GM12878 (cell line): ENCODE results near the gene ATP5PB. TPM values are rescaled to one million over a fixed set of nuclear protein-coding genes. Genes with fewer than 3 reads are reported as not detected.

Experiments used
- ATAC-seq: fragments of 200-7000 bp; cut with Tn5 transposase; 3 replicates; pipeline ENCODE4 v1.9.1; 2020; ENCODE audit warnings: mild to moderate bottlenecking, moderate library complexity
- BruUV-seq: library from RNA; stranded (reverse); fragments of 400-500 nt; replicated peaks from 2 replicates; lab custom pipeline; 2021; lab: Mats Ljungman, UMichigan
- CTCF ChIA-PET: fragments of 300-600 bp; sonication (Branson Sonifier 250); formaldehyde crosslinking; extraction: SDS; loops from one replicate; lab custom pipeline; 2021; ENCODE audit warnings: inconsistent platforms; lab: Yijun Ruan, JAX
- POLR2A ChIA-PET: fragments of 350-600 bp; formaldehyde crosslinking; extraction: SDS; loops from one replicate; lab custom pipeline; 2021; ENCODE audit warnings: inconsistent platforms; lab: Charles Lee
- RAD21 ChIA-PET: fragments of 300-600 bp; sonication (Branson Sonifier 250); formaldehyde crosslinking; loops from one replicate; lab custom pipeline; 2023; ENCODE audit warnings: antibody characterized with exemption; ENCODE audit not compliant: unreplicated experiment; lab: Charles Lee
- SMC1A ChIA-PET: fragments of 300-600 bp; sonication (Branson Sonifier 250); formaldehyde crosslinking; loops from one replicate; lab custom pipeline; 2023; ENCODE audit not compliant: unreplicated experiment, uncharacterized antibody; lab: Charles Lee
- DNase-seq: peaks from one replicate; pipeline ENCODE4 v3.0.0-alpha.2; 2011; ENCODE audit warnings: low read depth, low spot score
- FAIRE-seq: peaks from 3 replicates; lab custom pipeline; 2011; peaks lifted over from hg19 to GRCh38; lab: Jason Lieb, UNC
- H2AFZ ChIP-seq: 2 replicates; pipeline ENCODE4 v1.6.0; 2011; ENCODE audit warnings: low read depth, low read length, control low read depth; ENCODE audit not compliant: control insufficient read depth
- H3K27ac ChIP-seq: 2 replicates; pipeline ENCODE4 v1.5.1; 2011; ENCODE audit warnings: control low read depth; ENCODE audit not compliant: control insufficient read depth, insufficient read depth
- H3K27me3 ChIP-seq, 2 experiments: replicated peaks in 1 of 2; 2 replicates each; pipeline versions ENCODE4 v1.6.0 to v1.6.1; 2011; ENCODE audit warnings: low read length in 1 of 2; ENCODE audit not compliant: control insufficient read depth in 2 of 2, insufficient read depth in 2 of 2
- H3K36me3 ChIP-seq, 2 experiments: 2 replicates each; pipeline ENCODE4 v1.5.1; 2011; ENCODE audit warnings: low read length in 1 of 2; ENCODE audit not compliant: control insufficient read depth in 2 of 2, insufficient read depth in 2 of 2
- H3K4me1 ChIP-seq: 2 replicates; pipeline ENCODE4 v1.6.1; 2011; ENCODE audit warnings: mild to moderate bottlenecking, low read length, moderate library complexity, mixed read lengths; ENCODE audit not compliant: control insufficient read depth, insufficient read depth
- H3K4me2 ChIP-seq: 2 replicates; pipeline ENCODE4 v1.6.0; 2011; ENCODE audit warnings: control low read depth; ENCODE audit not compliant: control insufficient read depth, insufficient read depth
- H3K4me3 ChIP-seq: fragments of 200-600 bp; sonication (generic); 2 replicates; pipeline ENCODE4 v1.5.1; 2016
- H3K79me2 ChIP-seq: 2 replicates; pipeline ENCODE4 v1.6.0; 2011; ENCODE audit warnings: low read length; ENCODE audit not compliant: control insufficient read depth, insufficient read depth
- H3K9ac ChIP-seq: 2 replicates; pipeline ENCODE4 v1.8.0; 2011; ENCODE audit warnings: low read length, control low read depth, mixed read lengths; ENCODE audit not compliant: control insufficient read depth, insufficient read depth
- H3K9me3 ChIP-seq: replicated peaks from 3 replicates; pipeline ENCODE4 v1.5.1; 2011; ENCODE audit warnings: mild to moderate bottlenecking, low read length; ENCODE audit not compliant: control insufficient read depth, insufficient read depth
- H4K20me1 ChIP-seq: 2 replicates; pipeline ENCODE4 v1.6.0; 2011; ENCODE audit not compliant: control insufficient read depth, insufficient read depth
- CREB1 ChIP-seq: IDR thresholded peaks from 2 replicates; pipeline ENCODE4 v1.6.1; 2012; ENCODE audit warnings: low read depth, mild to moderate bottlenecking, inconsistent platforms
- DPF2 ChIP-seq: fragments of 450-650 bp; IDR thresholded peaks from 2 replicates; pipeline ENCODE4 v1.6.1; 2017; ENCODE audit warnings: mild to moderate bottlenecking
- HDGF ChIP-seq: fragments of 450-650 bp; IDR thresholded peaks from 2 replicates; pipeline ENCODE4 v1.6.1; 2016; ENCODE audit warnings: antibody characterized with exemption
- LARP7 ChIP-seq: fragments of 450-650 bp; IDR thresholded peaks from 2 replicates; pipeline ENCODE4 v1.6.1; 2017; ENCODE audit warnings: mild to moderate bottlenecking
- MYC ChIP-seq: IDR thresholded peaks from 2 replicates; pipeline ENCODE4 v1.6.1; 2011; ENCODE audit warnings: mild to moderate bottlenecking, low read length, moderate library complexity, inconsistent platforms; ENCODE audit not compliant: insufficient read depth, insufficient replicate concordance, insufficient read length, severe bottlenecking
- NBN ChIP-seq: fragments of 450-650 bp; IDR thresholded peaks from 2 replicates; pipeline ENCODE4 v1.6.1; 2016
- NFIC ChIP-seq: IDR thresholded peaks from 2 replicates; pipeline ENCODE4 v1.6.1; 2012; ENCODE audit warnings: low read depth, mild to moderate bottlenecking, inconsistent platforms, low read length, moderate library complexity
- NFYA ChIP-seq: IDR thresholded peaks from 2 replicates; pipeline ENCODE4 v1.6.1; 2011; ENCODE audit warnings: low read depth, mild to moderate bottlenecking, low read length, improper control_type of control experiment, borderline replicate concordance
- NR2C2 ChIP-seq: IDR thresholded peaks from 2 replicates; pipeline ENCODE4 v1.6.1; 2011; ENCODE audit warnings: borderline replicate concordance, low read depth; ENCODE audit not compliant: control insufficient read depth, insufficient read length
- PAX8 ChIP-seq: fragments of 450-650 bp; IDR thresholded peaks from 2 replicates; pipeline ENCODE4 v1.6.1; 2017; ENCODE audit warnings: mild to moderate bottlenecking, moderate library complexity
- SMAD1 ChIP-seq: fragments of 450-650 bp; IDR thresholded peaks from 2 replicates; pipeline ENCODE4 v1.6.1; 2018; ENCODE audit warnings: mild to moderate bottlenecking, low read depth; ENCODE audit not compliant: partially characterized antibody
- STAT1 ChIP-seq: fragments of 450-650 bp; conservative IDR thresholded peaks from 2 replicates; pipeline ENCODE4 v1.6.1; 2014; ENCODE audit warnings: antibody characterized with exemption, mild to moderate bottlenecking
- WGBS: methylation state at CpG from one replicate; pipeline ENCODE4 v1.1.6; 2016; ENCODE audit warnings: low lambda C conversion rate; ENCODE audit not compliant: insufficient replicate concordance, insufficient coverage; ENCODE audit errors: missing lambda C conversion rate; 5-methylcytosine and 5-hydroxymethylcytosine counted together
- in situ Hi-C: fragments of 300-500 bp; cut with MboI; formaldehyde crosslinking; loops from 9 replicates; pipeline ENCODE4 v1.14.3; 2018; ENCODE audit warnings: mixed read lengths
- intact Hi-C: fragments of 100-400 bp; cut with micrococcal nuclease; formaldehyde crosslinking; loops from one replicate; pipeline ENCODE4 v1.14.2; 2022; ENCODE audit not compliant: unreplicated experiment
- polyA plus RNA-seq, 11 experiments: library from polyadenylated mRNA; depleted of rRNA in 4 of 11; unstranded in 6 of 11; stranded (reverse) in 5 of 11; fragments of >200 nt; fragmentation: Nextera tagmentation in 4 of 11; fragmentation: Illumina TruSeq in 1 of 11; extraction: Ambion mirVana in 4 of 11; extraction: Trizol in 1 of 11; gene quantifications; 1 replicate in 1 of 11; 2 replicates in 10 of 11; pipeline versions ENCODE4 v1.2.1 to v1.2.3, GENCODE V29; 2011 to 2016; ENCODE audit warnings: inconsistent platforms in 2 of 11, missing spikeins in 2 of 11, low read depth in 1 of 11
- total RNA-seq, 4 experiments: library from RNA; depleted of rRNA in 3 of 4; stranded (reverse); fragments of >200 nt in 3 of 4; fragmentation: Illumina TruSeq in 1 of 4; extraction: Trizol in 1 of 4; gene quantifications; 2 replicates each; pipeline versions ENCODE4 v1.2.1 to v1.2.3, GENCODE V29; 2013 to 2021
- TF ChIP-seq, protein P1 (sequence below): IDR thresholded peaks from 2 replicates; pipeline ENCODE4 v1.6.1; 2012; ENCODE audit warnings: low read depth, low read length, improper control_type of control experiment
- TF ChIP-seq, protein P2 (sequence below): IDR thresholded peaks from 2 replicates; pipeline ENCODE4 v1.6.1; 2012; ENCODE audit warnings: improper control_type of control experiment, low read depth, low read length; ENCODE audit not compliant: insufficient replicate concordance
- TF ChIP-seq, protein P3 (sequence below): IDR thresholded peaks from 2 replicates; pipeline ENCODE4 v1.6.1; 2011; ENCODE audit warnings: low read depth, low read length, improper control_type of control experiment, borderline replicate concordance

The ATP5PB gene
- total and polyA plus RNA-seq, 10 of the 15 experiments (the other 5 are each of a cell fraction or from before 2014, with no cell fraction given): 380 to 1,760 (median 677) TPM

DNA sequence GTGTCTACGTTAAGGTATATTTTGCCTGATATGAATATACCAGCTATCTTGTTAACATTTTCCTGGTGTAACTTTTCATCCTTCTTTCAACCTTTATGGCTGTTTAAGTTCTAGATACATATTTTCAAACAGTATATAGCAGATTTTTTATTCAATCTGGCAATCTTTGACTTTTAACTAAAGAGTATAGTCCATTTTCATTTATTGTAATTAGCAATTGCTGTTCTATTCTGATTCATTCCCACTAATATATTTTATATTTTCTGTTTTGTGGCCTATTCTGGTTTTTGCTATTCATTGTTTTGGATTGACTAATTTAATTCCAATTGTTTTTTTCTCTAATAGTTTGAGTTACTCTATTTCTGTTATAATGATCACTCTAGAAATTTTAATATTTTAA is 17.2 kb downstream of the ATP5PB start:
- CTCF ChIA-PET: no interaction called here
- no peak overlapping the region for H2AFZ ChIP-seq
- no peak for TF ChIP-seq LARP7
- no peak for TF ChIP-seq NR2C2
- no peak for TF ChIP-seq NBN
- no peak for TF ChIP-seq CREB1
- TF ChIP-seq MYC: no peak
- TF ChIP-seq STAT1: no peak
- TF ChIP-seq PAX8: no peak
- TF ChIP-seq, protein P1, sequence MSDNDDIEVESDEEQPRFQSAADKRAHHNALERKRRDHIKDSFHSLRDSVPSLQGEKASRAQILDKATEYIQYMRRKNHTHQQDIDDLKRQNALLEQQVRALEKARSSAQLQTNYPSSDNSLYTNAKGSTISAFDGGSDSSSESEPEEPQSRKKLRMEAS: no peak
- no peak for TF ChIP-seq SMAD1
- TF ChIP-seq NFYA: no peak
- TF ChIP-seq, protein P2, sequence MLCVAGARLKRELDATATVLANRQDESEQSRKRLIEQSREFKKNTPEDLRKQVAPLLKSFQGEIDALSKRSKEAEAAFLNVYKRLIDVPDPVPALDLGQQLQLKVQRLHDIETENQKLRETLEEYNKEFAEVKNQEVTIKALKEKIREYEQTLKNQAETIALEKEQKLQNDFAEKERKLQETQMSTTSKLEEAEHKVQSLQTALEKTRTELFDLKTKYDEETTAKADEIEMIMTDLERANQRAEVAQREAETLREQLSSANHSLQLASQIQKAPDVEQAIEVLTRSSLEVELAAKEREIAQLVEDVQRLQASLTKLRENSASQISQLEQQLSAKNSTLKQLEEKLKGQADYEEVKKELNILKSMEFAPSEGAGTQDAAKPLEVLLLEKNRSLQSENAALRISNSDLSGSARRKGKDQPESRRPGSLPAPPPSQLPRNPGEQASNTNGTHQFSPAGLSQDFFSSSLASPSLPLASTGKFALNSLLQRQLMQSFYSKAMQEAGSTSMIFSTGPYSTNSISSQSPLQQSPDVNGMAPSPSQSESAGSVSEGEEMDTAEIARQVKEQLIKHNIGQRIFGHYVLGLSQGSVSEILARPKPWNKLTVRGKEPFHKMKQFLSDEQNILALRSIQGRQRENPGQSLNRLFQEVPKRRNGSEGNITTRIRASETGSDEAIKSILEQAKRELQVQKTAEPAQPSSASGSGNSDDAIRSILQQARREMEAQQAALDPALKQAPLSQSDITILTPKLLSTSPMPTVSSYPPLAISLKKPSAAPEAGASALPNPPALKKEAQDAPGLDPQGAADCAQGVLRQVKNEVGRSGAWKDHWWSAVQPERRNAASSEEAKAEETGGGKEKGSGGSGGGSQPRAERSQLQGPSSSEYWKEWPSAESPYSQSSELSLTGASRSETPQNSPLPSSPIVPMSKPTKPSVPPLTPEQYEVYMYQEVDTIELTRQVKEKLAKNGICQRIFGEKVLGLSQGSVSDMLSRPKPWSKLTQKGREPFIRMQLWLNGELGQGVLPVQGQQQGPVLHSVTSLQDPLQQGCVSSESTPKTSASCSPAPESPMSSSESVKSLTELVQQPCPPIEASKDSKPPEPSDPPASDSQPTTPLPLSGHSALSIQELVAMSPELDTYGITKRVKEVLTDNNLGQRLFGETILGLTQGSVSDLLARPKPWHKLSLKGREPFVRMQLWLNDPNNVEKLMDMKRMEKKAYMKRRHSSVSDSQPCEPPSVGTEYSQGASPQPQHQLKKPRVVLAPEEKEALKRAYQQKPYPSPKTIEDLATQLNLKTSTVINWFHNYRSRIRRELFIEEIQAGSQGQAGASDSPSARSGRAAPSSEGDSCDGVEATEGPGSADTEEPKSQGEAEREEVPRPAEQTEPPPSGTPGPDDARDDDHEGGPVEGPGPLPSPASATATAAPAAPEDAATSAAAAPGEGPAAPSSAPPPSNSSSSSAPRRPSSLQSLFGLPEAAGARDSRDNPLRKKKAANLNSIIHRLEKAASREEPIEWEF: no peak
- TF ChIP-seq DPF2: no peak
- no peak for TF ChIP-seq HDGF
- no peak for TF ChIP-seq NFIC
- TF ChIP-seq, protein P3, sequence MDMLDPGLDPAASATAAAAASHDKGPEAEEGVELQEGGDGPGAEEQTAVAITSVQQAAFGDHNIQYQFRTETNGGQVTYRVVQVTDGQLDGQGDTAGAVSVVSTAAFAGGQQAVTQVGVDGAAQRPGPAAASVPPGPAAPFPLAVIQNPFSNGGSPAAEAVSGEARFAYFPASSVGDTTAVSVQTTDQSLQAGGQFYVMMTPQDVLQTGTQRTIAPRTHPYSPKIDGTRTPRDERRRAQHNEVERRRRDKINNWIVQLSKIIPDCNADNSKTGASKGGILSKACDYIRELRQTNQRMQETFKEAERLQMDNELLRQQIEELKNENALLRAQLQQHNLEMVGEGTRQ: no peak
- H3K4me1 ChIP-seq: peaks cover 12% of the 10 kb centered on the region
- no peak overlapping the region for H3K4me2 ChIP-seq
- H3K27ac ChIP-seq: no peak overlapping the region
- intact Hi-C loops: no loop called here
- H3K4me3 ChIP-seq: no peak overlapping the region
- no peak overlapping the region for H3K9ac ChIP-seq
- no peaks in the 10 kb centered on the region for H3K27me3 ChIP-seq
- WGBS: 0% methylated on average over 1 of the region's 1 CpG
- POLR2A ChIA-PET: interaction anchor here (1.8 kb wide), 1 partner anchor 11 kb away, joined by 5 read pairs; no protein-coding TSS in a partner anchor
- no TSS peak for BruUV-seq
- in situ Hi-C loops: no loop called here
- no peaks in the 10 kb centered on the region; the same call in 2 of the 3 replicates for H3K9me3 ChIP-seq
- no peaks in the 10 kb centered on the region for H4K20me1 ChIP-seq
- SMC1A ChIA-PET: interaction anchor here (1.7 to 2.0 kb wide), 3 partner anchors 11 to 301 kb away, joined by 4 to 11 read pairs (median 7); no protein-coding TSS in a partner anchor
- ATAC-seq (no peak), DNase-seq (no peak), FAIRE-seq (no peak)
- H3K79me2 ChIP-seq: no peaks in the 10 kb centered on the region
- H3K36me3 ChIP-seq: peaks cover 0 to 18% of the 10 kb centered on the region in 2 experiments; a peak in 2 of 4 replicates
- RAD21 ChIA-PET: interaction anchor here (1.4 kb wide), 1 partner anchor 10 kb away, joined by 3 read pairs; no protein-coding TSS in a partner anchor
